ENCODE measurements around the gene TPST2. TPM values are rescaled to one million over a fixed set of nuclear protein-coding genes. Genes with fewer than 3 reads are reported as not detected.

The TPST2 gene
- total RNA-seq, 4 donors from 2014 or later = 99.2 to 154 (median 121) TPM

DNA sequence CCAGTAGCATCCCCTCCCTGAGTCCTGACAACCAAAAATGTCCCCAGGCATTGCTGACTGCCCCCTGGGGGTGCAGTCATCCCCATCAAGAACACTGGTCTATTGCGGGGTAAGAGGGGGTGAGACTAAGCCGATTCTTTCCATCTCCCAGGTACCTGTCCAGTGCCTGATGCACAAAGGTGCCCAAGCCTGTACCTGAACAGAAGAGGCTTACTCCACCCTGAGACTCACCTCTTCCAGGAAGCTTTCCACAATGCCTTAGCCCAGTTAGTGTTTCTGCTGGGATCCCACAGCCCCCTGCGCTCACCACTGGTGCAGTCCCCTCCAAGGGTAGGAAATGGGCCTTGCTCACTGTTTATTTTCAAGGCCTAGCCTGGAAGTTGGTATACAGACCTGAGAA, 22.9 kb downstream of the TPST2 start:
- Histone ChIP-seq H3K9me3 (no peaks in the 10 kb centered on the region), H3K27ac (no peak overlapping the region), H3K27me3 (no peaks in the 10 kb centered on the region), H3K4me1 (peaks cover 51 to 71% of the 10 kb centered on the region in 2 donors), H3K36me3 (no peaks in the 10 kb centered on the region), H3K4me3 (replicated peaks in 1 of 3) (no peak overlapping the region)
- DNase-seq = no peak
- 93 to 94% methylated on average over 3 of the region's 3 CpGs for WGBS, 2 donors
- intact Hi-C loops (cut with DNase I) = no loop called here
- no peak for TF ChIP-seq POLR2A (IDR thresholded peaks at IDR 0.05)
- TF ChIP-seq, protein P1, sequence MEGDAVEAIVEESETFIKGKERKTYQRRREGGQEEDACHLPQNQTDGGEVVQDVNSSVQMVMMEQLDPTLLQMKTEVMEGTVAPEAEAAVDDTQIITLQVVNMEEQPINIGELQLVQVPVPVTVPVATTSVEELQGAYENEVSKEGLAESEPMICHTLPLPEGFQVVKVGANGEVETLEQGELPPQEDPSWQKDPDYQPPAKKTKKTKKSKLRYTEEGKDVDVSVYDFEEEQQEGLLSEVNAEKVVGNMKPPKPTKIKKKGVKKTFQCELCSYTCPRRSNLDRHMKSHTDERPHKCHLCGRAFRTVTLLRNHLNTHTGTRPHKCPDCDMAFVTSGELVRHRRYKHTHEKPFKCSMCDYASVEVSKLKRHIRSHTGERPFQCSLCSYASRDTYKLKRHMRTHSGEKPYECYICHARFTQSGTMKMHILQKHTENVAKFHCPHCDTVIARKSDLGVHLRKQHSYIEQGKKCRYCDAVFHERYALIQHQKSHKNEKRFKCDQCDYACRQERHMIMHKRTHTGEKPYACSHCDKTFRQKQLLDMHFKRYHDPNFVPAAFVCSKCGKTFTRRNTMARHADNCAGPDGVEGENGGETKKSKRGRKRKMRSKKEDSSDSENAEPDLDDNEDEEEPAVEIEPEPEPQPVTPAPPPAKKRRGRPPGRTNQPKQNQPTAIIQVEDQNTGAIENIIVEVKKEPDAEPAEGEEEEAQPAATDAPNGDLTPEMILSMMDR (IDR thresholded peaks at IDR 0.05) = no peak

DNA sequence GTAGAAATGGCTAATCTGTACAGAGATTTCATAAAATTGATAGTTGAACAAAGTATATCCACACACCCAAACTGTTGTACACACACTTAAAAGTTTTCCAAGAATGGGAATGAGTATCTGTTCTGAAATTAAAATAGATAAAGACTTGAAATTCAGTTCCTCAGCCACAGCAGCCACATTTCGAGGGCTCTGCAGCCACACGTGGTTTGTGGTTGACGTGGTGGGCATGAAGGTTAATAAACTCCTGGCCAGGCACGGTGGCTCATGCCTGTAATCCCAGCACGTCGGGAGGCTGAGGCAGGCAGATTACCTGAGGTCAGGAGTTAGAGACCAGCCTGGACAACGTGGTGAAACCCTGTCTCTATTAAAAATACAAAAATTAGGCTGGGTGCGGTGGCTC, 24.0 kb downstream of the TPST2 start:
- H3K4me1 ChIP-seq = peaks cover 58 to 75% of the 10 kb centered on the region in 2 donors
- intact Hi-C loops (cut with DNase I) = no loop called here
- H3K27ac ChIP-seq = peak overlapping the region; percentile 81 to 84 (median 83)
- H3K36me3 ChIP-seq = no peaks in the 10 kb centered on the region
- DNase-seq = no peak
- H3K27me3 ChIP-seq = no peaks in the 10 kb centered on the region
- H3K4me3 ChIP-seq (replicated peaks in 1 of 3) = no peak overlapping the region
- WGBS, 2 donors = 87 to 89% methylated on average over 8 of the region's 8 CpGs
- no peaks in the 10 kb centered on the region for H3K9me3 ChIP-seq
- TF ChIP-seq POLR2A (IDR thresholded peaks at IDR 0.05) = no peak

DNA sequence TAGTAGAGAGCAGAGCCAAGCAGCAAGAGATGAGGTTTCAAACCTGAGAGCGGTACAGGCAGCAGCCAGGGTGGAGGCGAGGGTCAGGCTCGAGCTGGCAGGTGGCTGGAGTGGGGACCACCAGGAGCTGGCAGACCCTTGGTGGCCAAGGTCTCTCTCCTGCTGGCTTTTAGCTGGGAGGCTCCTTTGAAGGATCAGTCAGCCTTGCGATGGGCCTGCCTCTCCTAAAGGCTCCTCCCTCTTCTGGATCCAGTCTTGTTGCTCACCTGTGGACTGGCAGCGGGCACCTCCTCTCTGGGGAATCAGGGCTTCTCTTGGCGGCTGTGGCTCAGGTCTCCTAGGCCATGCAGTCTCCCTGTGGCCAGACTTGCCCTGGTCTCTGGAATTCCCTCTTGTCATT, 24.8 kb downstream of the TPST2 start:
- Histone ChIP-seq H3K36me3 (no peaks in the 10 kb centered on the region), H3K4me3 (replicated peaks in 1 of 3) (no peak overlapping the region), H3K27me3 (no peaks in the 10 kb centered on the region), H3K27ac (peak overlapping the region; percentile 81 to 84 (median 83)), H3K9me3 (no peaks in the 10 kb centered on the region), H3K4me1 (peaks cover 55 to 69% of the 10 kb centered on the region in 2 donors)
- WGBS, 2 donors = 45 to 52% methylated on average over 3 to 4 of the region's 6 CpGs
- intact Hi-C loops (cut with DNase I) = no loop called here
- DNase-seq = peak; percentile 82 to 85
- TF ChIP-seq, protein P1 (IDR thresholded peaks at IDR 0.05) = no peak
- TF ChIP-seq POLR2A (IDR thresholded peaks at IDR 0.05) = peak in 1 of 2 donors; percentile 32

DNA sequence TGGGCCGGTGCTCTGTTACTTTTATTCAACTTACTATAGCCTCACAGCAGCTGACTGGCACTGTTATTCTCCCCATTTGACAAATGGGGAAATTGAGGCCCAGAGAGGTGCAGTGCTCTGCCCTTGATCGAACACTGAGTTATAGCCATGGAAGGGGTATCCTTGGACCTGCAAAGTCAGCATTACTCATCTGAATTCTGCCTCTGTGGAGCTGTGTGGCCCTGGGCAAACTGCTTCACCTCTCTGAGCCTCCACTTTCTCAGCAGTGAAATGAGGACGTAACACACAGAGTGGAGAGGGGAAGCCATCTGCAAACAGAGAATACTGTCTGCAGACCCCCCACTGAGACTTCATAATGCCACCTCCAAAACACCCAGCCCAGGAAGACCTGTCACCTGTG, 25.3 kb downstream of the TPST2 start:
- intact Hi-C loops (cut with DNase I) = no loop called here
- DNase-seq = no peak
- Histone ChIP-seq H3K27me3 (no peaks in the 10 kb centered on the region), H3K4me3 (replicated peaks in 1 of 3) (no peak overlapping the region), H3K27ac (peak overlapping the region; percentile 81 to 84 (median 83)), H3K4me1 (peaks cover 58 to 66% of the 10 kb centered on the region in 2 donors), H3K36me3 (no peaks in the 10 kb centered on the region), H3K9me3 (no peaks in the 10 kb centered on the region)
- 60 to 80% methylated on average over 2 to 3 of the region's 3 CpGs for WGBS, 2 donors
- TF ChIP-seq, protein P1 (IDR thresholded peaks at IDR 0.05) = no peak
- no peak for TF ChIP-seq POLR2A (IDR thresholded peaks at IDR 0.05)

DNA sequence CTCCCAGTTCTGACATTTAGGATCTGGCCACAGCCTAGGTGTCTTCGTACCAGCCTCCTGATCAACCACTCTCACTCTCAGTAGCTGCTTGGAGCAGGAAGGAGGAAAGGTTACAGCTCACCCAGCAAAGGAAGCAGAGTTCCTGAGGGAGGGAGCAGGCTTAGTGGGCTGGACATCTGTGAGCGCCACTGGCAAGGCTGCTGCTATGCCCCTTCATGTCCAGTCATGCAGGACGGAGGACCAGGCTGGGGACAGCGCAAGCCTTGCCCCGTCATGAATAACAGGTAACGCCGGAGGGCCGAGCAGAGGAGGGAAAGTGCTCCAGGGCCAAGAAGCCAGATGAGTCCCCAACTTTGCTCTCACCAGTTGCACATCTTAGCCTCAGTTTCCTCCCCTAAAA, 25.8 kb downstream of the TPST2 start:
- Histone ChIP-seq H3K27ac (peak overlapping the region; percentile 81 to 84 (median 83)), H3K4me1 (peaks cover 60 to 64% of the 10 kb centered on the region in 2 donors), H3K9me3 (no peaks in the 10 kb centered on the region), H3K27me3 (no peaks in the 10 kb centered on the region), H3K4me3 (replicated peaks in 1 of 3) (no peak overlapping the region), H3K36me3 (no peaks in the 10 kb centered on the region)
- 26 to 40% methylated on average over 5 to 7 of the region's 8 CpGs for WGBS, 2 donors
- TF ChIP-seq, protein P1 (IDR thresholded peaks at IDR 0.05) = no peak
- TF ChIP-seq POLR2A (IDR thresholded peaks at IDR 0.05) = peak in 1 of 2 donors; percentile 73
- peak; percentile 96 to 97 for DNase-seq
- intact Hi-C loops (cut with DNase I) = no loop called here
